Measurements from ENCODE around the gene ARCN1. TPM values are rescaled to one million over a fixed set of nuclear protein-coding genes. Genes with fewer than 3 reads are reported as not detected.

The ARCN1 gene
- total and polyA plus RNA-seq, 9 of the 15 experiments (the other 6 are each of a cell fraction or from before 2014, with no cell fraction given): 30.0 to 224 (median 76.4) TPM

GRCh38 chr11:118605116-118605867 lies 33.1 kb downstream of the ARCN1 start (continued):
- TF ChIP-seq E2F6 (IDR thresholded peaks at IDR 0.05; ENCODE audit: borderline replicate concordance in 1 of 2, extremely low read depth in 1 of 2, insufficient read depth in 1 of 2, insufficient read length in 1 of 2, low read depth in 1 of 2, low read length in 1 of 2, poor library complexity in 1 of 2, severe bottlenecking in 1 of 2): no peak
- TF ChIP-seq ZNF224 (CRISPR knock-in tag; IDR thresholded peaks at IDR 0.05): no peak
- no peak for TF ChIP-seq TAF9B (IDR thresholded peaks at IDR 0.05; ENCODE audit: partially characterized antibody)
- no peak for TF ChIP-seq TCF7L2 (IDR thresholded peaks at IDR 0.05; ENCODE audit: low read depth, low read length)
- TF ChIP-seq ILK (tag; IDR thresholded peaks at IDR 0.05; ENCODE audit: borderline replicate concordance, low read depth): no peak
- 0 out of 2 replicates have a peak, but pooled peaks have one; percentile 26 for TF ChIP-seq SMARCA5 (IDR thresholded peaks at IDR 0.05)
- 0 out of 2 replicates have a peak, but pooled peaks have one; percentile 15 for TF ChIP-seq RAD51 (IDR thresholded peaks at IDR 0.05; ENCODE audit: borderline replicate concordance, low read depth)
- TF ChIP-seq DNMT1 (IDR thresholded peaks at IDR 0.05): no peak
- TF ChIP-seq SFPQ (IDR thresholded peaks at IDR 0.05; ENCODE audit: low read depth, low read length): no peak
- TF ChIP-seq MTF1 (CRISPR knock-in tag; IDR thresholded peaks at IDR 0.05; ENCODE audit: borderline replicate concordance): no peak
- TF ChIP-seq ZNF444 (CRISPR knock-in tag; IDR thresholded peaks at IDR 0.05): no peak
- TF ChIP-seq CBFA2T3 (IDR thresholded peaks at IDR 0.05): peak; percentile 82
- no peak for TF ChIP-seq CHCHD3 (CRISPR knock-in tag; IDR thresholded peaks at IDR 0.05)
- TF ChIP-seq BRF2 (IDR thresholded peaks at IDR 0.05; ENCODE audit: borderline replicate concordance, insufficient read depth, insufficient read length): no peak
- no peak for TF ChIP-seq PTBP1 (IDR thresholded peaks at IDR 0.05; ENCODE audit: low read depth, low read length)

All from K562 (cell line).